PC-3 (cell line): ENCODE data around the gene TIAM2.

Experiments used
- EZH2 ChIP-seq: fragments of 300-600 bp; sonication (generic); IDR thresholded peaks from one replicate; pipeline ENCODE4 v1.6.1; 2017; ENCODE audit warnings: antibody characterized with exemption, mild to moderate bottlenecking, low read length; ENCODE audit not compliant: unreplicated experiment
- EZH2phosphoT487 ChIP-seq: fragments of 300-600 bp; sonication (generic); IDR thresholded peaks from 2 replicates; pipeline ENCODE4 v1.6.1; 2018; ENCODE audit warnings: mild to moderate bottlenecking, antibody characterized with exemption, low read length, borderline replicate concordance
- TF ChIP-seq, protein P1 (sequence below): fragments of 300-600 bp; sonication (generic); conservative IDR thresholded peaks from 2 replicates; pipeline ENCODE4 v1.5.1; 2017; ENCODE audit warnings: antibody characterized with exemption, low read depth, mild to moderate bottlenecking, low read length

DNA sequence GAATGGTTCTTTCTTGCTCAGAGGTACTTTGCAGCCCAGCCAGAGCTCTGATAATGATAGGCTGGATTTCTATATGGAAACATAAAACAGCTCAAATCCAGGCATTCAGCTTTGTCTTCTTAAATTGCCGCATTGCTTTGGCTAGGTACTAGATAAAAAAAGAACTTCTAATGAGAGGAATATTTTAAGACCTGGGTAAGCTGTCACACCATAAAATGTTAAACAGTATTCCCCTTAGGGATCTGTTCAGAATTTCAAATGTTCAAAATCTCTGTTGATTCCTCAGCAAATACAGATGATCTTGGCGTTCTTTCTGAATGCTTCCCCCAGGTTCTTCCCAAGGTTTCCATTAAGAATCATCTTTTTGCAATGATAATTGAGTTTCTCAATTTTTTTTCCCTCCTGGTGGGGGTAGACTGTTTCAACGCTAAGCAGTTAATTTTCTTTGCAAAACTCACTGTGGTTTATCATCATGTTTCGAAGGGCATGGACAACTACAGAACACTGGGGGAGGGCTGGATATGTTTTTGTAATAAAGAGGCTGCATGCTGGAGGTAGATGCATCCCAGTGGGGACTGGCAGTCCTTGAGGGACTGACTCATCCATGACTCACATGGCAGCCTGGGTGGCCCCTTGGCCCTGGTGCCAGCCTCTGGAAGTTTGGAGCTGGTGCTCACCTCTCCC lies 31.0 kb downstream of the TIAM2 start:
- TF ChIP-seq, protein P1, sequence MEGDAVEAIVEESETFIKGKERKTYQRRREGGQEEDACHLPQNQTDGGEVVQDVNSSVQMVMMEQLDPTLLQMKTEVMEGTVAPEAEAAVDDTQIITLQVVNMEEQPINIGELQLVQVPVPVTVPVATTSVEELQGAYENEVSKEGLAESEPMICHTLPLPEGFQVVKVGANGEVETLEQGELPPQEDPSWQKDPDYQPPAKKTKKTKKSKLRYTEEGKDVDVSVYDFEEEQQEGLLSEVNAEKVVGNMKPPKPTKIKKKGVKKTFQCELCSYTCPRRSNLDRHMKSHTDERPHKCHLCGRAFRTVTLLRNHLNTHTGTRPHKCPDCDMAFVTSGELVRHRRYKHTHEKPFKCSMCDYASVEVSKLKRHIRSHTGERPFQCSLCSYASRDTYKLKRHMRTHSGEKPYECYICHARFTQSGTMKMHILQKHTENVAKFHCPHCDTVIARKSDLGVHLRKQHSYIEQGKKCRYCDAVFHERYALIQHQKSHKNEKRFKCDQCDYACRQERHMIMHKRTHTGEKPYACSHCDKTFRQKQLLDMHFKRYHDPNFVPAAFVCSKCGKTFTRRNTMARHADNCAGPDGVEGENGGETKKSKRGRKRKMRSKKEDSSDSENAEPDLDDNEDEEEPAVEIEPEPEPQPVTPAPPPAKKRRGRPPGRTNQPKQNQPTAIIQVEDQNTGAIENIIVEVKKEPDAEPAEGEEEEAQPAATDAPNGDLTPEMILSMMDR: no peak
- TF ChIP-seq EZH2 (no peak), EZH2phosphoT487 (no peak)
